ENCODE data around the gene MEOX1.

MEOX1 gene

GRCh38 chr17:43661699-43662412 lies at the start of gene MEOX1:
MEOX1 (minus strand) TSS chr17:43661922; CDS start chr17:43661534, 388 bp downstream.
- TF ChIP-seq GATA1 (IDR thresholded peaks at IDR 0.05; ENCODE audit: low read depth, low read length) (no peak), POLR2A (IDR thresholded peaks at IDR 0.05; ENCODE audit: low read length) (no peak)
- no peak for DNase-seq

- no peak for TF ChIP-seq GATA1 (IDR thresholded peaks at IDR 0.05; ENCODE audit: low read depth, low read length)
- no peak for TF ChIP-seq POLR2A (IDR thresholded peaks at IDR 0.05; ENCODE audit: low read length)
- DNase-seq = no peak
Observed at GRCh38 chr17:43710101-43710500, 48.4 kb upstream of the MEOX1 start.

DNA sequence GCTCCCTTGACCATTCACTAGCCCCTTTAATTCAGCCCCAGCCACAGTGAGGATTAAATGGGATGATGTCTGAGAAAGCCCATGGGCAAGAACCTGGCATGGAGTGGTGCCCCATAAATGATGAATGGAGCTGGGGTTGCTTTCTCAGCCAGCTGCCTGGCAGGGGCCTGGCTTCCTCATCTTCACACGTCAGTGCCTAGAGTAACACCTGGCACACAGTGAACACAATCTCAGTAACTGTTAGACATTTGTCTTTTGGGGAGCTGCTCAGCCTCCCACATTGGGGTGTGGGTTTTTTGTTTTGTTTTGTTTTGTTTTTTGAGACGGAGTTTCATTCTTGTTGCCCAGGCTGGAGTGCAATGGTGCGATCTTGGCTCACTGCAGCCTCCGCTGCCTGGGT lies 47.5 kb upstream of the MEOX1 start:
- TF ChIP-seq POLR2A (IDR thresholded peaks at IDR 0.05; ENCODE audit: low read length) (no peak), GATA1 (IDR thresholded peaks at IDR 0.05; ENCODE audit: low read depth, low read length) (no peak)

DNA sequence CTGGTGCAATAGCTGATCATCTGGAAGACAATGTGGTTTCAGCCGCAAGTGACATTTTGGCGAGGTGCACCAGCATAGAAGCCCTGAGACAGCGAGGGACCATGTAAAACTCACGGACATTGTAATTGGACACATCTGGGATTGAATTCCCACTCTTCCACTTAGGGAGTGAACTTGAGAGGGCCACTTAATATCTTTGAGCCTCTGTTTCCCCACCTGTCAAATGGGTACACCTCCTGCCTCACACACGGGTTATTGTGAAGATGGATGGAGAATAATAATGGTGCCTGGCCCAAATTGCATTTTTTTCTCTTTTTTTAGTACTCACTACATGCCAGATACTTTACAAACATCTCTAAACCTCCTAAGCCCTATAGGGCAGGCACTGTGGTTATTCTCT lies 45.5 kb upstream of the MEOX1 start:
- TF ChIP-seq GATA1 (IDR thresholded peaks at IDR 0.05; ENCODE audit: low read depth, low read length) (no peak), POLR2A (IDR thresholded peaks at IDR 0.05; ENCODE audit: low read length) (no peak)
- no peak for DNase-seq

More for the DNA sequence above, 47.5 kb upstream of the MEOX1 start:
- DNase-seq = no peak

DNA sequence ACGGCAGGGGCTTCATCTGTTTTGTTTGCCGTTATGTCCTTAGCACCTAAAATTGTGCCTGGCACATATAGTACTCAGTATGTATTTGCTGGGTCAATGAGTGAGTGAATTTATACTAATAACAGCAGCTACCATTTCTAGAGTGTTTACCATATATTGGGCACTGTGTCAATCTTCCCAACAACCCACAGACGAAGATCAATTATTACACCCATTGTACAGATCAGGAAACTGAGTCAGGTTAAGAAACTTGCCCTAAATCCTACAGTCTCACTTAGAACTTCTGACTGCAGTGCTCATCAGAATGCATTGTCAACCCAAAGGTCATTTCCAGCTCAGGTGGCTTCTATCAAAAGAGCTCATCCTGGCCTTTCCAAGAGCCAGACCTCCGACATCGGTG lies 44.5 kb upstream of the MEOX1 start:
- TF ChIP-seq GATA1 (IDR thresholded peaks at IDR 0.05; ENCODE audit: low read depth, low read length) = no peak
- TF ChIP-seq POLR2A (IDR thresholded peaks at IDR 0.05; ENCODE audit: low read length) = no peak
- DNase-seq = no peak

- TF ChIP-seq GATA1 (IDR thresholded peaks at IDR 0.05; ENCODE audit: low read depth, low read length) (no peak), POLR2A (IDR thresholded peaks at IDR 0.05; ENCODE audit: low read length) (no peak)
- no peak for DNase-seq
Observed at GRCh38 chr17:43703630-43704029, 41.9 kb upstream of the MEOX1 start.

- TF ChIP-seq POLR2A (IDR thresholded peaks at IDR 0.05; ENCODE audit: low read length) = no peak
- TF ChIP-seq GATA1 (IDR thresholded peaks at IDR 0.05; ENCODE audit: low read depth, low read length) = no peak
- DNase-seq = peak; percentile 16 to 23
Observed at GRCh38 chr17:43702637-43703036, 40.9 kb upstream of the MEOX1 start.

GRCh38 chr17:43701318-43701743 lies 39.6 kb upstream of the MEOX1 start:
- no peak for DNase-seq
- TF ChIP-seq GATA1 (IDR thresholded peaks at IDR 0.05; ENCODE audit: low read depth, low read length) (no peak), POLR2A (IDR thresholded peaks at IDR 0.05; ENCODE audit: low read length) (no peak)

- TF ChIP-seq GATA1 (IDR thresholded peaks at IDR 0.05; ENCODE audit: low read depth, low read length) (no peak), POLR2A (IDR thresholded peaks at IDR 0.05; ENCODE audit: low read length) (no peak)
- DNase-seq = no peak
Observed at GRCh38 chr17:43699438-43699756, 37.7 kb upstream of the MEOX1 start.

- no peak for DNase-seq
- no peak for TF ChIP-seq GATA1 (IDR thresholded peaks at IDR 0.05; ENCODE audit: low read depth, low read length)
- TF ChIP-seq POLR2A (IDR thresholded peaks at IDR 0.05; ENCODE audit: low read length) = no peak
Observed at GRCh38 chr17:43698678-43699437, 37.1 kb upstream of the MEOX1 start.

- TF ChIP-seq GATA1 (IDR thresholded peaks at IDR 0.05; ENCODE audit: low read depth, low read length) (no peak), POLR2A (IDR thresholded peaks at IDR 0.05; ENCODE audit: low read length) (no peak)
- DNase-seq = no peak
Observed at GRCh38 chr17:43697937-43698336, 36.2 kb upstream of the MEOX1 start.

DNA sequence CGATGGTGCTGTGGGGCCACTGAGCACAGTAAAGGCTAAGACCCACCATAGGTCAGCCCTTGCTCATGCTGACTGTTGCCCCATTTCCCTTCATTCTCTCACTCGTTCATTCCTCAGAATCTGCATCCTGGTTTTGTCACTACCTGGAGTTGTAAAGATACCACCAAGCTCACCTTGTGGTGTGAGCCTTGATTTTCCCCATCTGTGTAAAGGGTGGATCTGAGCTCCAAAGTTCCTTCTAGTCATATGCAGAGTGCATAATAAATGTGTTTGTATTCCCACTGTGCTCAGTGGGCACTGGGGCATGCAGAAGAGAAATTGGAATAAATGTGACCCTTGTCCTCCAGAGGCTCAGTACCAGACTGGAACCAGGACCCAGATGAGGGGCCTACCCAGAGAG lies 35.2 kb upstream of the MEOX1 start:
- TF ChIP-seq POLR2A (IDR thresholded peaks at IDR 0.05; ENCODE audit: low read length) (no peak), GATA1 (IDR thresholded peaks at IDR 0.05; ENCODE audit: low read depth, low read length) (no peak)
- DNase-seq = no peak

- no peak for DNase-seq
- TF ChIP-seq GATA1 (IDR thresholded peaks at IDR 0.05; ENCODE audit: low read depth, low read length) (no peak), POLR2A (IDR thresholded peaks at IDR 0.05; ENCODE audit: low read length) (no peak)
Observed at GRCh38 chr17:43695970-43696865, 34.5 kb upstream of the MEOX1 start.

Measured in erythroblast (primary cell).